DOHH2 (cell line): ENCODE data around the gene PLPP7.

Experiments
- H3F3A ChIP-seq: fragments of 200-600 bp; sonication (generic), shearing (Covaris generic); 2 replicates; pipeline ENCODE4 v1.6.0; 2016; ENCODE audit warnings: antibody characterized with exemption, mild to moderate bottlenecking; ENCODE audit not compliant: control insufficient read depth, insufficient read depth
- H3K27ac ChIP-seq: fragments of 200-600 bp; sonication (generic); 2 replicates; pipeline ENCODE4 v1.5.1; 2014; ENCODE audit warnings: low read depth, mild to moderate bottlenecking, low read length, moderate library complexity
- H3K27me3 ChIP-seq: fragments of 200-600 bp; sonication (generic); 2 replicates; pipeline ENCODE4 v1.6.1; 2014; ENCODE audit warnings: mild to moderate bottlenecking, low read length, mixed read lengths; ENCODE audit not compliant: control insufficient read depth
- H3K36me3 ChIP-seq: fragments of 200-600 bp; sonication (generic); 2 replicates; pipeline ENCODE4 v1.6.1; 2014; ENCODE audit warnings: mild to moderate bottlenecking, low read length, moderate library complexity, mixed read lengths; ENCODE audit not compliant: control insufficient read depth
- H3K4me1 ChIP-seq: fragments of 200-600 bp; sonication (generic); 2 replicates; pipeline ENCODE4 v1.6.1; 2014; ENCODE audit warnings: mild to moderate bottlenecking, low read length, mixed read lengths; ENCODE audit not compliant: control insufficient read depth
- H3K4me2 ChIP-seq: fragments of 200-600 bp; sonication (generic); 2 replicates; pipeline ENCODE4 v1.6.0; 2014; ENCODE audit warnings: mild to moderate bottlenecking, low read length, moderate library complexity
- H3K4me3 ChIP-seq: fragments of 200-600 bp; sonication (generic); 2 replicates; pipeline ENCODE4 v1.5.1; 2014; ENCODE audit warnings: mild to moderate bottlenecking, low read length, mixed read lengths
- H3K79me2 ChIP-seq: fragments of 200-600 bp; sonication (generic); 2 replicates; pipeline ENCODE4 v1.6.1; 2014; ENCODE audit warnings: mild to moderate bottlenecking, low read length, mixed read lengths; ENCODE audit not compliant: control insufficient read depth
- H3K9me2 ChIP-seq: fragments of 200-600 bp; sonication (generic); replicated peaks from 2 replicates; pipeline ENCODE4 v1.6.1; 2014; ENCODE audit warnings: mild to moderate bottlenecking, low read length, mixed read lengths; ENCODE audit not compliant: control insufficient read depth
- H3K9me3 ChIP-seq: fragments of 200-600 bp; sonication (generic); 2 replicates; pipeline ENCODE4 v1.6.1; 2014; ENCODE audit warnings: antibody characterized with exemption, low read length, mixed read lengths; ENCODE audit not compliant: control insufficient read depth, insufficient read depth
- H4K20me1 ChIP-seq: fragments of 200-600 bp; sonication (generic); 2 replicates; pipeline ENCODE4 v1.6.0; 2014; ENCODE audit warnings: low read depth, mild to moderate bottlenecking, antibody characterized with exemption, low read length, moderate library complexity; ENCODE audit not compliant: control insufficient read depth, insufficient read depth
- CTCF ChIP-seq: fragments of 200-600 bp; sonication (generic); IDR thresholded peaks from one replicate; pipeline ENCODE4 v1.5.1; 2014; ENCODE audit warnings: antibody characterized with exemption, mild to moderate bottlenecking, low read depth, low read length; ENCODE audit not compliant: poor library complexity, severe bottlenecking
- EZH2phosphoT487 ChIP-seq: fragments of 200-600 bp; sonication (generic); IDR thresholded peaks from 2 replicates; pipeline ENCODE4 v1.6.1; 2017; ENCODE audit warnings: borderline replicate concordance, mild to moderate bottlenecking, antibody characterized with exemption, low read length, moderate library complexity, mixed read lengths

Gene PLPP7

GRCh38 chr9:131255676-131256197 is 33.8 kb upstream of the PLPP7 start:
- Histone ChIP-seq H3K27ac (peak overlapping the region; percentile 91), H3K36me3 (peaks cover 26% of the 10 kb centered on the region), H3K4me1 (peaks cover 62% of the 10 kb centered on the region), H3K79me2 (peaks cover 12% of the 10 kb centered on the region), H3K27me3 (no peaks in the 10 kb centered on the region), H3K4me3 (peak overlapping the region; percentile 66), H3K4me2 (peak overlapping the region; percentile 83), H4K20me1 (no peaks in the 10 kb centered on the region), H3K9me2 (no peaks in the 10 kb centered on the region), H3F3A (peaks cover 25% of the 10 kb centered on the region), H3K9me3 (no peaks in the 10 kb centered on the region)
- TF ChIP-seq CTCF (no peak), EZH2phosphoT487 (no peak)

- Histone ChIP-seq H3K9me2 (no peaks in the 10 kb centered on the region), H3K79me2 (peaks cover 27% of the 10 kb centered on the region), H3K36me3 (peaks cover 41% of the 10 kb centered on the region), H3K27me3 (no peaks in the 10 kb centered on the region), H3K4me2 (peak overlapping the region; percentile 83; the same call in 1 of the 2 replicates), H3F3A (peaks cover 25% of the 10 kb centered on the region), H3K9me3 (no peaks in the 10 kb centered on the region), H3K4me1 (peaks cover 58% of the 10 kb centered on the region), H3K4me3 (no peak overlapping the region), H4K20me1 (no peaks in the 10 kb centered on the region), H3K27ac (peak overlapping the region; percentile 91)
- no peak for TF ChIP-seq CTCF
- no peak for TF ChIP-seq EZH2phosphoT487
These were observed 32.1 kb upstream of the PLPP7 start for GRCh38 chr9:131257266-131258025.

- peaks cover 29% of the 10 kb centered on the region for H3K79me2 ChIP-seq
- no peaks in the 10 kb centered on the region for H3K9me2 ChIP-seq
- H3K27ac ChIP-seq = peak overlapping the region; percentile 91; the same call in 1 of the 2 replicates
- no peak overlapping the region for H3K4me2 ChIP-seq
- peaks cover 29% of the 10 kb centered on the region for H3F3A ChIP-seq
- peaks cover 45% of the 10 kb centered on the region for H3K36me3 ChIP-seq
- no peaks in the 10 kb centered on the region for H3K27me3 ChIP-seq
- no peak overlapping the region for H3K4me3 ChIP-seq
- TF ChIP-seq EZH2phosphoT487 (no peak), CTCF (no peak)
- no peaks in the 10 kb centered on the region for H4K20me1 ChIP-seq
- no peaks in the 10 kb centered on the region for H3K9me3 ChIP-seq
- H3K4me1 ChIP-seq = peaks cover 58% of the 10 kb centered on the region
These were observed 31.3 kb upstream of the PLPP7 start for GRCh38 chr9:131258186-131258585.
